HL-60 (cell line): Measurements from ENCODE around the gene MYO10.
A peak's percentile ranks its signal among the peaks of the same experiment; 100 is the strongest.

Source experiments
- DNase-seq, 2 experiments: peaks; one replicate each; pipeline ENCODE4 v3.0.0-alpha.2; 2010 to 2020; ENCODE audit warnings: low read depth in 1 of 2, low spot score in 1 of 2
- H3K27ac ChIP-seq: fragments of 250-450 bp; sonication (Bioruptor Pico); replicated peaks from 2 replicates; pipeline ENCODE4 v1.5.1; 2020; ENCODE audit warnings: mild to moderate bottlenecking, moderate library complexity
- H3K27me3 ChIP-seq: fragments of 250-450 bp; sonication (Bioruptor Pico); 2 replicates; pipeline ENCODE4 v1.5.1; 2021; ENCODE audit warnings: mild to moderate bottlenecking, moderate library complexity; ENCODE audit not compliant: insufficient read depth, poor library complexity, severe bottlenecking
- H3K4me3 ChIP-seq: replicated peaks from 2 replicates; pipeline ENCODE4 v1.5.1; 2011; ENCODE audit warnings: mild to moderate bottlenecking, control low read depth, low read length; ENCODE audit not compliant: insufficient read depth
- CTCF ChIP-seq: IDR thresholded peaks from one replicate; pipeline ENCODE4 v1.5.1; 2011; ENCODE audit warnings: low read length, control low read depth, inconsistent platforms; ENCODE audit not compliant: insufficient read depth
- GABPA ChIP-seq: IDR thresholded peaks from 2 replicates; pipeline ENCODE4 v1.6.1; 2012; ENCODE audit warnings: low read depth
- POLR2AphosphoS5 ChIP-seq: IDR thresholded peaks from 2 replicates; pipeline ENCODE4 v1.6.1; 2012; ENCODE audit warnings: low read depth
- SPI1 ChIP-seq: IDR thresholded peaks from 2 replicates; pipeline ENCODE4 v1.6.1; 2012; ENCODE audit warnings: low read depth, mild to moderate bottlenecking, borderline replicate concordance
- TF ChIP-seq, protein P1 (sequence below): IDR thresholded peaks from 2 replicates; pipeline ENCODE4 v1.6.1; 2012; ENCODE audit warnings: low read depth; ENCODE audit not compliant: insufficient replicate concordance

MYO10 gene

GRCh38 chr5:16615741-16616535 is 320.1 kb downstream of the MYO10 start:
- 0 out of 2 replicates have a peak overlapping the region, but pooled peaks have one; percentile 36 for H3K27ac ChIP-seq
- TF ChIP-seq GABPA: no peak
- TF ChIP-seq POLR2AphosphoS5: no peak
- no peak for TF ChIP-seq CTCF
- TF ChIP-seq, protein P1, sequence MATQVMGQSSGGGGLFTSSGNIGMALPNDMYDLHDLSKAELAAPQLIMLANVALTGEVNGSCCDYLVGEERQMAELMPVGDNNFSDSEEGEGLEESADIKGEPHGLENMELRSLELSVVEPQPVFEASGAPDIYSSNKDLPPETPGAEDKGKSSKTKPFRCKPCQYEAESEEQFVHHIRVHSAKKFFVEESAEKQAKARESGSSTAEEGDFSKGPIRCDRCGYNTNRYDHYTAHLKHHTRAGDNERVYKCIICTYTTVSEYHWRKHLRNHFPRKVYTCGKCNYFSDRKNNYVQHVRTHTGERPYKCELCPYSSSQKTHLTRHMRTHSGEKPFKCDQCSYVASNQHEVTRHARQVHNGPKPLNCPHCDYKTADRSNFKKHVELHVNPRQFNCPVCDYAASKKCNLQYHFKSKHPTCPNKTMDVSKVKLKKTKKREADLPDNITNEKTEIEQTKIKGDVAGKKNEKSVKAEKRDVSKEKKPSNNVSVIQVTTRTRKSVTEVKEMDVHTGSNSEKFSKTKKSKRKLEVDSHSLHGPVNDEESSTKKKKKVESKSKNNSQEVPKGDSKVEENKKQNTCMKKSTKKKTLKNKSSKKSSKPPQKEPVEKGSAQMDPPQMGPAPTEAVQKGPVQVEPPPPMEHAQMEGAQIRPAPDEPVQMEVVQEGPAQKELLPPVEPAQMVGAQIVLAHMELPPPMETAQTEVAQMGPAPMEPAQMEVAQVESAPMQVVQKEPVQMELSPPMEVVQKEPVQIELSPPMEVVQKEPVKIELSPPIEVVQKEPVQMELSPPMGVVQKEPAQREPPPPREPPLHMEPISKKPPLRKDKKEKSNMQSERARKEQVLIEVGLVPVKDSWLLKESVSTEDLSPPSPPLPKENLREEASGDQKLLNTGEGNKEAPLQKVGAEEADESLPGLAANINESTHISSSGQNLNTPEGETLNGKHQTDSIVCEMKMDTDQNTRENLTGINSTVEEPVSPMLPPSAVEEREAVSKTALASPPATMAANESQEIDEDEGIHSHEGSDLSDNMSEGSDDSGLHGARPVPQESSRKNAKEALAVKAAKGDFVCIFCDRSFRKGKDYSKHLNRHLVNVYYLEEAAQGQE: no peak
- TF ChIP-seq SPI1: no peak
- H3K27me3 ChIP-seq: no peaks in the 10 kb centered on the region
- H3K4me3 ChIP-seq: peak overlapping the region; percentile 81
- DNase-seq: no peak

DNA sequence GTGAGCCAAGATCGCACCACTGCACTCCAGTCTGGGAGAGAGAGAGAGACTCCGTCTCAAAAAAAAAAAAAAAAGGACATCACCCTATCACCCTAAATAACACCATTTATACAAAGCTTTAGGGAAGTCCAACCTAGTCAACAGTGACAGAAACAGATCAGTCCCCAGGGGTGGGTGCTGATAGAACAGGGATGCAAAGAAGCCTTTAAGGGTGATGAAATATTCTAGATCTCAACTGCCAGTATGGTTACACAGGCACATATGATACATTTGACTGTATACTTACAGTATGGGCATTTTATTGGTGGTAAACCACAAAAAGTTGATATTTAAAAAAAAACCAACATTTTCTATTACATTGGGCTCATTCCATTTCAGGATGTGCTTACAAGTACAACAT is 324.1 kb downstream of the MYO10 start:
- DNase-seq: peak in 1 of 2 experiments; percentile 53
- no peak overlapping the region for H3K27ac ChIP-seq
- no peak overlapping the region for H3K4me3 ChIP-seq

More for the DNA sequence above, 324.1 kb downstream of the MYO10 start:
- no peaks in the 10 kb centered on the region for H3K27me3 ChIP-seq
- TF ChIP-seq CTCF: no peak
- TF ChIP-seq SPI1: peak; percentile 2; the same call in 1 of the 2 replicates
